Activated CD8-positive, alpha-beta T cell treated with anti-CD3 and anti-CD28 coated beads for 36 hours (primary cell): ENCODE measurements around the gene RPL7L1. TPM values are rescaled to one million over a fixed set of nuclear protein-coding genes. Genes with fewer than 3 reads are reported as not detected.

ENCODE experiments used
- ATAC-seq: fragments of 200-7000 bp; cut with Tn5 transposase; one replicate; pipeline ENCODE4 v1.10.0; 2021; ENCODE audit warnings: mild to moderate bottlenecking, moderate library complexity
- CTCF ChIA-PET: fragments of 350-600 bp; sonication (Branson Sonifier 250); formaldehyde crosslinking; loops from one replicate; lab custom pipeline; 2021; ENCODE audit warnings: antibody characterized with exemption; lab: Charles Lee
- POLR2A ChIA-PET: fragments of 350-600 bp; sonication (Branson Sonifier 250); formaldehyde crosslinking; loops from one replicate; lab custom pipeline; 2021; ENCODE audit warnings: antibody characterized with exemption; lab: Charles Lee
- DNase-seq: peaks from one replicate; pipeline ENCODE4 v3.0.0-alpha.2; 2020
- H3K27ac Mint-ChIP-seq: one replicate; pipeline ENCODE4 v1.8.0; 2021; ENCODE audit warnings: mild to moderate bottlenecking, mixed read lengths
- H3K27me3 Mint-ChIP-seq: one replicate; pipeline ENCODE4 v1.8.0; 2021; ENCODE audit warnings: mixed read lengths
- H3K36me3 Mint-ChIP-seq: one replicate; pipeline ENCODE4 v1.8.0; 2021; ENCODE audit warnings: low read depth, mixed read lengths
- H3K4me1 Mint-ChIP-seq: one replicate; pipeline ENCODE4 v1.8.0; 2021; ENCODE audit warnings: low read depth, mixed read lengths
- H3K4me3 Mint-ChIP-seq: one replicate; pipeline ENCODE4 v1.8.0; 2021; ENCODE audit warnings: mild to moderate bottlenecking, moderate library complexity, mixed read lengths
- H3K9me3 Mint-ChIP-seq: one replicate; pipeline ENCODE4 v1.8.0; 2021; ENCODE audit warnings: mixed read lengths
- CTCF ChIP-seq: fragments of 200-600 bp; IDR thresholded peaks from one replicate; pipeline ENCODE4 v1.8.0; 2022; ENCODE audit warnings: antibody characterized with exemption, mild to moderate bottlenecking
- intact Hi-C: fragments of 100-400 bp; cut with micrococcal nuclease; formaldehyde crosslinking; loops from one replicate; pipeline ENCODE4 v1.10.0; 2022
- total RNA-seq, 2 experiments: library from RNA; stranded (reverse); gene quantifications; one replicate each; pipeline ENCODE4 v1.2.3, GENCODE V29; 2021

RPL7L1 gene
- total RNA-seq = 100 to 1,000 TPM; 135 to 137 TPM

GRCh38 chr6:42879372-42880239 is at the start of gene RPL7L1:
TSS of gene RPL7L1 (plus strand) at chr6:42879616. CDS start at chr6:42879911, 295 bp downstream.
- intact Hi-C loops = loop anchor here (5.0 to 10.0 kb wide), 2 partner anchors 135 to 217 kb away; partner anchors contain the start of gene TBCC
- no peak for TF ChIP-seq CTCF
- Mint-ChIP-seq H3K9me3 (no peaks in the 10 kb centered on the region), H3K27me3 (no peaks in the 10 kb centered on the region), H3K27ac (peak within 1 kb of the TSS; percentile 100), H3K4me1 (peaks cover 18% of the 10 kb centered on the region), H3K4me3 (peak within 1 kb of the TSS; percentile 98), H3K36me3 (peaks cover 31% of the 10 kb centered on the region)
- ChIA-PET POLR2A (interaction anchor here (0.5 to 5.2 kb wide), 20 partner anchors 9 to 234 kb away, joined by 3 to 50 read pairs (median 4); partner anchors contain the start of genes BICRAL, CNPY3 and TBCC), CTCF (interaction anchor here (0.7 to 3.1 kb wide), 13 partner anchors 11 to 316 kb away, joined by 3 to 19 read pairs (median 3); partner anchors contain the start of gene UBR2)
- ATAC-seq (peak; percentile 96), DNase-seq (peak; percentile 87)

- no peak for TF ChIP-seq CTCF
- peaks cover 17% of the 10 kb centered on the region for H3K36me3 Mint-ChIP-seq
- no peaks in the 10 kb centered on the region for H3K9me3 Mint-ChIP-seq
- no peak overlapping the region for H3K27ac Mint-ChIP-seq
- no peak for ATAC-seq
- no peak overlapping the region for H3K4me3 Mint-ChIP-seq
- intact Hi-C loops = no loop called here
- no peak for DNase-seq
- H3K27me3 Mint-ChIP-seq = no peaks in the 10 kb centered on the region
- peaks cover 6% of the 10 kb centered on the region for H3K4me1 Mint-ChIP-seq
- ChIA-PET POLR2A (interaction anchor here (1.3 to 1.7 kb wide), 2 partner anchors 11 to 13 kb away, joined by 4 to 6 read pairs; no protein-coding TSS in a partner anchor), CTCF (interaction anchor here (0.6 to 1.3 kb wide), 5 partner anchors 15 to 499 kb away, joined by 3 to 7 read pairs (median 5); no protein-coding TSS in a partner anchor)
Measured at GRCh38 chr6:42831237-42831636, 48.2 kb upstream of the RPL7L1 start.

- Mint-ChIP-seq H3K27me3 (no peaks in the 10 kb centered on the region), H3K4me3 (no peak overlapping the region), H3K27ac (no peak overlapping the region), H3K36me3 (peaks cover 5% of the 10 kb centered on the region), H3K9me3 (no peaks in the 10 kb centered on the region), H3K4me1 (peaks cover 6% of the 10 kb centered on the region)
- TF ChIP-seq CTCF = no peak
- ATAC-seq (no peak), DNase-seq (no peak)
- intact Hi-C loops = no loop called here
- ChIA-PET POLR2A (interaction anchor here (1.2 kb wide), 1 partner anchor 104 kb away, joined by 6 read pairs; no protein-coding TSS in a partner anchor), CTCF (interaction anchor here (0.7 to 1.2 kb wide), 2 partner anchors 108 to 206 kb away, joined by 3 read pairs; no protein-coding TSS in a partner anchor)
Measured at GRCh38 chr6:42834056-42834455, 45.4 kb upstream of the RPL7L1 start.

GRCh38 chr6:42841844-42842584 is 37.4 kb upstream of the RPL7L1 start:
- ChIA-PET POLR2A (no interaction called here), CTCF (no interaction called here)
- Mint-ChIP-seq H3K4me1 (peaks cover 14% of the 10 kb centered on the region), H3K27me3 (no peaks in the 10 kb centered on the region), H3K4me3 (no peak overlapping the region), H3K27ac (peak overlapping the region; percentile 10), H3K36me3 (peaks cover 2% of the 10 kb centered on the region), H3K9me3 (no peaks in the 10 kb centered on the region)
- TF ChIP-seq CTCF = no peak
- no peak for DNase-seq
- intact Hi-C loops = no loop called here
- no peak for ATAC-seq
